ENCODE results near the gene OR1G1.
"Not testable (repeated sequence)": the region's sequence is repeated elsewhere in the genome, so short reads cannot be mapped to it uniquely, and the experiment has no call there.

OR1G1 gene

GRCh38 chr17:3127451-3127850 is at the start of gene OR1G1:
OR1G1 (minus strand) TSS chr17:3127551; CDS start chr17:3127551, 0 bp downstream.
- DNase-seq (ENCODE audit: low read depth), result no peak

- no peak for DNase-seq (ENCODE audit: low read depth)
Observed at GRCh38 chr17:3167574-3167973, 40.2 kb upstream of the OR1G1 start.

DNA sequence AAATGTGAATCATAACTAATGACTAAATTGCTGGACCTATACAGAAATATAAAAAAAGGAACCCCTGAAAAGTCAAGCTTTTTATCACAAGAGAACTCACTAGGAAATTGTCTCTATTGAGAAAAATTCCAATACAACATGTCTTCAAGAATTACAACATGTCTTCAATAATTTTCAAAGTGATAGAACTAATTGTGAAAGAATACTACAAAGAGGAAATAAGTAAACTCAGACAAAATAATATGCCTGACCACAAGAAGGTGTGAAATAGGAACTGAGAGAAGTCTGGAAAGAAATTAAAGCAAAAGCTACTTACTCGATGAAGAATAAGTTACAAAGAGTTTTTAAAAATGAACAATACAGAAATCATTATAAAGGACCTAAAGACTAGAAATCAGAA is 29.9 kb upstream of the OR1G1 start:
- no peak for DNase-seq (ENCODE audit: low read depth)

GRCh38 chr17:3137494-3137893 is 10.1 kb upstream of the OR1G1 start:
- not testable (repeated sequence) for DNase-seq (ENCODE audit: low read depth)

- no peak for DNase-seq (ENCODE audit: low read depth)
Observed at GRCh38 chr17:3104322-3104721, 23.0 kb downstream of the OR1G1 start, which contains the start of gene OR1D2. OR1D2 (minus strand) TSS chr17:3104422; CDS start chr17:3092996, 11,426 bp downstream.
